Activated CD8-positive, alpha-beta T cell treated with anti-CD3 and anti-CD28 coated beads for 36 hours (primary cell): ENCODE data around the gene CALHM3. TPM values are rescaled to one million over a fixed set of nuclear protein-coding genes. Genes with fewer than 3 reads are reported as not detected.

Source experiments
- ATAC-seq: fragments of 200-7000 bp; cut with Tn5 transposase; one replicate; pipeline ENCODE4 v1.10.0; 2021; ENCODE audit warnings: mild to moderate bottlenecking, moderate library complexity
- CTCF ChIA-PET: fragments of 350-600 bp; sonication (Branson Sonifier 250); formaldehyde crosslinking; loops from one replicate; lab custom pipeline; 2021; ENCODE audit warnings: antibody characterized with exemption; lab: Charles Lee
- POLR2A ChIA-PET: fragments of 350-600 bp; sonication (Branson Sonifier 250); formaldehyde crosslinking; loops from one replicate; lab custom pipeline; 2021; ENCODE audit warnings: antibody characterized with exemption; lab: Charles Lee
- DNase-seq: peaks from one replicate; pipeline ENCODE4 v3.0.0-alpha.2; 2020
- H3K27ac Mint-ChIP-seq: one replicate; pipeline ENCODE4 v1.8.0; 2021; ENCODE audit warnings: mild to moderate bottlenecking, mixed read lengths
- H3K27me3 Mint-ChIP-seq: one replicate; pipeline ENCODE4 v1.8.0; 2021; ENCODE audit warnings: mixed read lengths
- H3K36me3 Mint-ChIP-seq: one replicate; pipeline ENCODE4 v1.8.0; 2021; ENCODE audit warnings: low read depth, mixed read lengths
- H3K4me1 Mint-ChIP-seq: one replicate; pipeline ENCODE4 v1.8.0; 2021; ENCODE audit warnings: low read depth, mixed read lengths
- H3K4me3 Mint-ChIP-seq: one replicate; pipeline ENCODE4 v1.8.0; 2021; ENCODE audit warnings: mild to moderate bottlenecking, moderate library complexity, mixed read lengths
- H3K9me3 Mint-ChIP-seq: one replicate; pipeline ENCODE4 v1.8.0; 2021; ENCODE audit warnings: mixed read lengths
- intact Hi-C: fragments of 100-400 bp; cut with micrococcal nuclease; formaldehyde crosslinking; loops from one replicate; pipeline ENCODE4 v1.10.0; 2022
- total RNA-seq, 2 experiments: library from RNA; stranded (reverse); gene quantifications; one replicate each; pipeline ENCODE4 v1.2.3, GENCODE V29; 2021
- TF ChIP-seq, protein P1 (sequence below): fragments of 200-600 bp; IDR thresholded peaks from one replicate; pipeline ENCODE4 v1.8.0; 2022; ENCODE audit warnings: antibody characterized with exemption, mild to moderate bottlenecking

CALHM3 gene
- total RNA-seq, 2 experiments from 2014 or later = not detected

DNA sequence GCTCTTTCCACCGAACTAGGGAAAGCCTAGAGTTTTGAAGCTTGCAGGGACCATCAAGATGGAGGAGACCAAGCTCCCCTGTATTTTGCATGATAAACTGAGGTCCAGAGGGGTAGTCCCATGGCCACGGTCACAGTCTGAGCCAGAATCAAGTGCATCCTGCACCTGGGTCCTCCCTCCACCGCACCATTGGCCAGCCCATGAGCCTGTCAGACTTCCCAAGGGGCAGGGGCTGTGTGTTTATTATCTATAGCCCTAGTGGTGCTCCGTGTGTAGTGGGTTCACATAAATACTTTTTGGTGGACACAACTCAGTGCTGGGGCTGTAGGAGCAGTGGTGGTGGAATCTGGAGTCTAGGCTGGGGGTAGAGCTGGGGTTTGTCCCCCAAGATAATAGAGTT, 3.6 kb downstream of the CALHM3 start:
- Mint-ChIP-seq H3K27ac (no peak overlapping the region), H3K27me3 (no peaks in the 10 kb centered on the region), H3K4me1 (peaks cover 15% of the 10 kb centered on the region), H3K4me3 (no peak overlapping the region), H3K36me3 (no peaks in the 10 kb centered on the region), H3K9me3 (no peaks in the 10 kb centered on the region)
- CTCF ChIA-PET = interaction anchor here (0.9 to 7.0 kb wide), 9 partner anchors 10 to 90 kb away, joined by 3 to 42 read pairs (median 4); no protein-coding TSS in a partner anchor
- TF ChIP-seq, protein P1, sequence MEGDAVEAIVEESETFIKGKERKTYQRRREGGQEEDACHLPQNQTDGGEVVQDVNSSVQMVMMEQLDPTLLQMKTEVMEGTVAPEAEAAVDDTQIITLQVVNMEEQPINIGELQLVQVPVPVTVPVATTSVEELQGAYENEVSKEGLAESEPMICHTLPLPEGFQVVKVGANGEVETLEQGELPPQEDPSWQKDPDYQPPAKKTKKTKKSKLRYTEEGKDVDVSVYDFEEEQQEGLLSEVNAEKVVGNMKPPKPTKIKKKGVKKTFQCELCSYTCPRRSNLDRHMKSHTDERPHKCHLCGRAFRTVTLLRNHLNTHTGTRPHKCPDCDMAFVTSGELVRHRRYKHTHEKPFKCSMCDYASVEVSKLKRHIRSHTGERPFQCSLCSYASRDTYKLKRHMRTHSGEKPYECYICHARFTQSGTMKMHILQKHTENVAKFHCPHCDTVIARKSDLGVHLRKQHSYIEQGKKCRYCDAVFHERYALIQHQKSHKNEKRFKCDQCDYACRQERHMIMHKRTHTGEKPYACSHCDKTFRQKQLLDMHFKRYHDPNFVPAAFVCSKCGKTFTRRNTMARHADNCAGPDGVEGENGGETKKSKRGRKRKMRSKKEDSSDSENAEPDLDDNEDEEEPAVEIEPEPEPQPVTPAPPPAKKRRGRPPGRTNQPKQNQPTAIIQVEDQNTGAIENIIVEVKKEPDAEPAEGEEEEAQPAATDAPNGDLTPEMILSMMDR = no peak
- ATAC-seq (no peak), DNase-seq (no peak)
- intact Hi-C loops = no loop called here
- POLR2A ChIA-PET = interaction anchor here (0.8 to 1.9 kb wide), 3 partner anchors 23 to 80 kb away, joined by 4 to 8 read pairs (median 6); partner anchors contain the start of genes ATP5MK and CALHM2

DNA sequence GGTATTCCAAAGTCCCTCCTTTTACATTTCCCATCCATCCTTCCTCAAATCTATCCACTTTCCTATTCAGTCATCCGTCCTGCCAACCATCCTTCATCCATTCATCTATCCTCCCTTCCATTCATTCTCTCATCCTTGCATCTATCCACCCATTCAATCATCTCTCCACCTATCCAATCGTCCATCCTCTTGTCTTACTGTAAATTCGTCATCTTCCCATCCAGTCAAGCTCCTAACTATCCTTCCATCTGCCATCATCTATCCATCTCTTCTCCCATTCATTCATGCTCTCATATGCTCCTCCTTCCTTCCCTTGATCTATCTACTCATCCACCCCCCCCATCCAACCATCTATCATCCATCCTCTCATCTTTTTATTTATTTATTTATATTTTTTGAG, 5.0 kb downstream of the CALHM3 start:
- CTCF ChIA-PET = interaction anchor here (1.4 to 7.0 kb wide), 3 partner anchors 9 to 91 kb away, joined by 3 to 42 read pairs (median 6); no protein-coding TSS in a partner anchor
- POLR2A ChIA-PET = interaction anchor here (1.6 to 1.9 kb wide), 2 partner anchors 23 to 49 kb away, joined by 4 to 6 read pairs; no protein-coding TSS in a partner anchor

DNA sequence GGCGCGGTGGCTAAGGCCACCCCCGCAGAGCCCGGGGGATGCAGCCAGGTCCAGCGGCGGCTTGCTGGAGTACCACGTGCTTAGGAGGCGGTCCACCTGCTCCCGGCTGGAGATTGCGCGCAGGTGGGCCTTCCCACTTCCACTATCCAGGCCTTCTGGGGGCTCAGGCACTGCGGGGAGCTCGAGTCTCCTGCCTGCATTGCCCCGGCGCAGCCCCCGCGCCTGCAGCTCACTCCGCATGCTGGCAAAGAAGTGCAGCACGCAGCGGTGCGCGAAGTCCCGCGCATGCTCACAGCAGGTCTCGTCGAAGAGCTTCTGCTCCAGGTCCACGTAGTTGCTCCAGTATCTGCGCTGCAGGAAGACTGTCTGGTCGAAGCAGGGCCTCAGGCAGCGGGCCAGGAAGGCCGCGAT, 5.8 kb downstream of the CALHM3 start:
- TF ChIP-seq, protein P1 = no peak
- Mint-ChIP-seq H3K27ac (no peak overlapping the region), H3K9me3 (no peaks in the 10 kb centered on the region), H3K4me1 (peaks cover 16% of the 10 kb centered on the region), H3K36me3 (no peaks in the 10 kb centered on the region), H3K27me3 (no peaks in the 10 kb centered on the region), H3K4me3 (no peak overlapping the region)
- ATAC-seq (no peak), DNase-seq (no peak)
- POLR2A ChIA-PET = interaction anchor here (1.6 kb wide), 1 partner anchor 49 kb away, joined by 4 read pairs; no protein-coding TSS in a partner anchor
- CTCF ChIA-PET = interaction anchor here (7.0 kb wide), 1 partner anchor 12 kb away, joined by 42 read pairs; no protein-coding TSS in a partner anchor
- intact Hi-C loops = no loop called here

More for the DNA sequence above, 5.0 kb downstream of the CALHM3 start:
- intact Hi-C loops = no loop called here
- TF ChIP-seq, protein P1 = no peak
- Mint-ChIP-seq H3K4me1 (peaks cover 16% of the 10 kb centered on the region), H3K36me3 (no peaks in the 10 kb centered on the region), H3K27ac (no peak overlapping the region), H3K4me3 (no peak overlapping the region), H3K27me3 (no peaks in the 10 kb centered on the region), H3K9me3 (no peaks in the 10 kb centered on the region)
- ATAC-seq (no peak), DNase-seq (no peak)

DNA sequence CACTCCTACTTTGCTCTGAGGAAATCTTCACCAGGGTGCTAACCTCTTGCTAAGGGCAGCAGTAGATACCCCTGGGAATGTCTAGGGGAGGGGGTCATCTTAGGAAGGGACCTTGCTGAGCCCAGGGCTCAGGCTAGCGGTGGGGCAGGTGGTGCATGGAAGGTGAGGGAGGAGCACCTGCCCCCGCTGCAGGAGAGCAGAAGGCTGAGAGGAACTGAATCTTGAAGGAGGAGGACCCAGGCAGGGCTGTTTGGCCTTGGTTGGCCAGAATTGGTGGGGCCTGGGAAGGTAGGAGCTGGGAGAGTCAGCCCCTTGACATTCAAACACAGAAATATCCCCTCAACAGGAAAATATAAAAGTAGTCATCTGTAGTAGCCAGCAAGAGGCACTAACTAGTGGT, 7.0 kb downstream of the CALHM3 start:
- no peaks in the 10 kb centered on the region for H3K9me3 Mint-ChIP-seq
- DNase-seq (no peak), ATAC-seq (no peak)
- intact Hi-C loops = no loop called here
- CTCF ChIA-PET = interaction anchor here (1.0 to 7.0 kb wide), 4 partner anchors 9 to 28 kb away, joined by 3 to 42 read pairs (median 5); no protein-coding TSS in a partner anchor
- TF ChIP-seq, protein P1 = no peak
- peaks cover 19% of the 10 kb centered on the region for H3K4me1 Mint-ChIP-seq
- POLR2A ChIA-PET = interaction anchor here (1.5 to 2.0 kb wide), 2 partner anchors 20 to 27 kb away, joined by 3 to 7 read pairs; partner anchors contain the start of gene CALHM2
- no peaks in the 10 kb centered on the region for H3K36me3 Mint-ChIP-seq
- H3K27ac Mint-ChIP-seq = peak overlapping the region; percentile 88
- H3K4me3 Mint-ChIP-seq = peak overlapping the region; percentile 46
- H3K27me3 Mint-ChIP-seq = no peaks in the 10 kb centered on the region
